CD4-positive, alpha-beta T cell (primary cell): ENCODE results near the gene TBCB. TPM values are rescaled to one million over a fixed set of nuclear protein-coding genes. Genes with fewer than 3 reads are reported as not detected.
A peak's percentile ranks its signal among the peaks of the same experiment; 100 is the strongest.

Experiments
- ATAC-seq: fragments of 200-7000 bp; cut with Tn5 transposase; one replicate; pipeline ENCODE4 v1.10.0; 2022; ENCODE audit warnings: mild to moderate bottlenecking; ENCODE audit not compliant: poor library complexity
- CTCF ChIA-PET: fragments of 350-600 bp; sonication (Branson Sonifier 250); formaldehyde crosslinking; loops from one replicate; lab custom pipeline; 2021; ENCODE audit warnings: antibody characterized with exemption, inconsistent platforms; lab: Charles Lee
- POLR2A ChIA-PET: fragments of 350-600 bp; sonication (Branson Sonifier 250); formaldehyde crosslinking; loops from one replicate; lab custom pipeline; 2021; ENCODE audit warnings: antibody characterized with exemption, inconsistent platforms; lab: Charles Lee
- DNase-seq, 14 experiments: peaks; one replicate each; pipeline ENCODE4 v3.0.0-alpha.2; 2013 to 2020; ENCODE audit warnings: mixed read lengths in 2 of 14
- H3K27ac ChIP-seq, 2 donors: one replicate each; pipeline versions ENCODE4 v1.5.1 to v1.7.0; 2013; ENCODE audit warnings: low read length in 2 of 2, low read depth in 1 of 2, mild to moderate bottlenecking in 1 of 2
- H3K27me3 ChIP-seq, 2 experiments: 1 replicate in 1 of 2; 2 replicates in 1 of 2; pipeline versions ENCODE4 v1.6.1 to v1.7.0; 2013; ENCODE audit warnings: low read length in 2 of 2, control low read depth in 1 of 2, mild to moderate bottlenecking in 1 of 2, moderate library complexity in 1 of 2; ENCODE audit not compliant: insufficient read depth in 2 of 2, control insufficient read depth in 1 of 2
- H3K36me3 ChIP-seq: one replicate; pipeline ENCODE4 v1.6.1; 2013; ENCODE audit warnings: low read length, control low read depth; ENCODE audit not compliant: insufficient read depth
- H3K4me1 ChIP-seq: one replicate; pipeline ENCODE4 v1.6.1; 2013; ENCODE audit warnings: low read length, control low read depth; ENCODE audit not compliant: insufficient read depth
- H3K4me3 ChIP-seq: one replicate; pipeline ENCODE4 v1.5.1; 2013; ENCODE audit warnings: mild to moderate bottlenecking, low read length, moderate library complexity
- H3K9me3 ChIP-seq, 2 experiments: 1 replicate in 1 of 2; 2 replicates in 1 of 2; pipeline versions ENCODE4 v1.6.1 to v1.7.0; 2013; ENCODE audit warnings: low read length in 2 of 2, mild to moderate bottlenecking in 2 of 2, control low read depth in 1 of 2, moderate library complexity in 1 of 2; ENCODE audit not compliant: control insufficient read depth in 1 of 2, insufficient read depth in 1 of 2
- H3K27ac Mint-ChIP-seq: one replicate; pipeline ENCODE4 v1.8.0; 2020; ENCODE audit warnings: mixed read lengths
- H3K27me3 Mint-ChIP-seq: one replicate; pipeline ENCODE4 v1.8.0; 2021; ENCODE audit warnings: mixed read lengths
- H3K36me3 Mint-ChIP-seq: one replicate; pipeline ENCODE4 v1.8.0; 2021; ENCODE audit warnings: low read depth, mixed read lengths
- H3K4me1 Mint-ChIP-seq: one replicate; pipeline ENCODE4 v1.8.0; 2021; ENCODE audit warnings: low read depth, mixed read lengths
- H3K4me3 Mint-ChIP-seq: one replicate; pipeline ENCODE4 v1.8.0; 2020; ENCODE audit warnings: mild to moderate bottlenecking, mixed read lengths
- H3K9me3 Mint-ChIP-seq: one replicate; pipeline ENCODE4 v1.8.0; 2020; ENCODE audit warnings: mixed read lengths
- intact Hi-C, 2 experiments: fragments of 100-400 bp; cut with DNase I in 1 of 2; cut with micrococcal nuclease in 1 of 2; formaldehyde crosslinking; loops; one replicate each; pipeline versions ENCODE4 v1.15.1 to v1.9.0; 2023 to 2025; cut with DNase I, micrococcal nuclease
- total RNA-seq, 174 experiments: library from RNA in 2 of 174; stranded (reverse) in 2 of 174; gene quantifications; one replicate each; pipeline ENCODE4 v1.2.3 and lab custom pipeline; 2021 to 2026
- TF ChIP-seq, protein P1 (sequence below): fragments of 200-600 bp; IDR thresholded peaks from one replicate; pipeline ENCODE4 v1.8.0; 2022; ENCODE audit warnings: antibody characterized with exemption, mild to moderate bottlenecking

TBCB gene
- total RNA-seq, 2 experiments from 2014 or later = 67.5 to 68.0 TPM

- no peak for ATAC-seq
- Mint-ChIP-seq H3K9me3 (no peaks in the 10 kb centered on the region), H3K4me3 (no peak overlapping the region), H3K27me3 (no peaks in the 10 kb centered on the region), H3K4me1 (peaks cover 20% of the 10 kb centered on the region), H3K27ac (no peak overlapping the region), H3K36me3 (peaks cover 77% of the 10 kb centered on the region)
- Histone ChIP-seq H3K9me3 (no peaks in the 10 kb centered on the region), H3K4me1 (peaks cover 15% of the 10 kb centered on the region), H3K27ac (no peak overlapping the region), H3K4me3 (no peak overlapping the region), H3K36me3 (peaks cover 73% of the 10 kb centered on the region), H3K27me3 (no peaks in the 10 kb centered on the region)
- no peak for DNase-seq
- ChIA-PET POLR2A (no interaction called here), CTCF (no interaction called here)
- intact Hi-C loops = loop anchor here in 1 of 2 experiments (10.0 kb wide), 1 partner anchor 404 kb away; the partner anchor contains the start of gene ZNF260
- TF ChIP-seq, protein P1, sequence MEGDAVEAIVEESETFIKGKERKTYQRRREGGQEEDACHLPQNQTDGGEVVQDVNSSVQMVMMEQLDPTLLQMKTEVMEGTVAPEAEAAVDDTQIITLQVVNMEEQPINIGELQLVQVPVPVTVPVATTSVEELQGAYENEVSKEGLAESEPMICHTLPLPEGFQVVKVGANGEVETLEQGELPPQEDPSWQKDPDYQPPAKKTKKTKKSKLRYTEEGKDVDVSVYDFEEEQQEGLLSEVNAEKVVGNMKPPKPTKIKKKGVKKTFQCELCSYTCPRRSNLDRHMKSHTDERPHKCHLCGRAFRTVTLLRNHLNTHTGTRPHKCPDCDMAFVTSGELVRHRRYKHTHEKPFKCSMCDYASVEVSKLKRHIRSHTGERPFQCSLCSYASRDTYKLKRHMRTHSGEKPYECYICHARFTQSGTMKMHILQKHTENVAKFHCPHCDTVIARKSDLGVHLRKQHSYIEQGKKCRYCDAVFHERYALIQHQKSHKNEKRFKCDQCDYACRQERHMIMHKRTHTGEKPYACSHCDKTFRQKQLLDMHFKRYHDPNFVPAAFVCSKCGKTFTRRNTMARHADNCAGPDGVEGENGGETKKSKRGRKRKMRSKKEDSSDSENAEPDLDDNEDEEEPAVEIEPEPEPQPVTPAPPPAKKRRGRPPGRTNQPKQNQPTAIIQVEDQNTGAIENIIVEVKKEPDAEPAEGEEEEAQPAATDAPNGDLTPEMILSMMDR = no peak
These were observed 5.7 kb downstream of the TBCB start for GRCh38 chr19:36120984-36121358.

GRCh38 chr19:36121486-36122124, 6.3 kb downstream of the TBCB start:
- POLR2A ChIA-PET = no interaction called here
- H3K27ac ChIP-seq = no peak overlapping the region
- H3K4me1 ChIP-seq = peaks cover 9% of the 10 kb centered on the region
- Mint-ChIP-seq H3K9me3 (no peaks in the 10 kb centered on the region), H3K36me3 (peaks cover 72% of the 10 kb centered on the region), H3K4me3 (no peak overlapping the region), H3K27ac (no peak overlapping the region), H3K27me3 (no peaks in the 10 kb centered on the region), H3K4me1 (peaks cover 16% of the 10 kb centered on the region)
- H3K9me3 ChIP-seq = no peaks in the 10 kb centered on the region
- no peaks in the 10 kb centered on the region for H3K27me3 ChIP-seq
- no peak overlapping the region for H3K4me3 ChIP-seq
- intact Hi-C loops = loop anchor here in 1 of 2 experiments (10.0 kb wide), 1 partner anchor 403 kb away; the partner anchor contains the start of gene ZNF260
- DNase-seq = no peak
- TF ChIP-seq, protein P1 = no peak
- CTCF ChIA-PET = no interaction called here
- no peak for ATAC-seq
- H3K36me3 ChIP-seq = peaks cover 74% of the 10 kb centered on the region

GRCh38 chr19:36125557-36125956, 10.3 kb downstream of the TBCB start:
- no peaks in the 10 kb centered on the region for H3K27me3 ChIP-seq
- peak in 1 of 14 experiments; percentile 17 for DNase-seq
- no peak overlapping the region for H3K4me3 Mint-ChIP-seq
- H3K9me3 ChIP-seq = no peaks in the 10 kb centered on the region
- intact Hi-C loops = loop anchor here (5.0 to 10.0 kb wide), 2 partner anchors 252 to 399 kb away; partner anchors contain the start of genes ZFP14 (in 1 of the 2) and ZNF260 (in 1 of the 2)
- TF ChIP-seq, protein P1 = no peak
- H3K4me1 ChIP-seq = peaks cover 17% of the 10 kb centered on the region
- H3K27ac Mint-ChIP-seq = peak overlapping the region; percentile 12
- peaks cover 13% of the 10 kb centered on the region for H3K4me1 Mint-ChIP-seq
- H3K4me3 ChIP-seq = no peak overlapping the region
- POLR2A ChIA-PET = interaction anchor here (0.7 to 5.0 kb wide), 2 partner anchors 10 to 48 kb away, joined by 3 to 51 read pairs; partner anchors contain the start of genes POLR2I and TBCB
- no peak overlapping the region for H3K27ac ChIP-seq
- H3K36me3 ChIP-seq = peaks cover 45% of the 10 kb centered on the region
- peaks cover 43% of the 10 kb centered on the region for H3K36me3 Mint-ChIP-seq
- CTCF ChIA-PET = no interaction called here
- no peaks in the 10 kb centered on the region for H3K27me3 Mint-ChIP-seq
- ATAC-seq = no peak
- H3K9me3 Mint-ChIP-seq = no peaks in the 10 kb centered on the region
